ENCODE data around the gene OCSTAMP.

The OCSTAMP gene

GRCh38 chr20:46505506-46505905, 44.9 kb downstream of the OCSTAMP start:
- TF ChIP-seq, protein P1, sequence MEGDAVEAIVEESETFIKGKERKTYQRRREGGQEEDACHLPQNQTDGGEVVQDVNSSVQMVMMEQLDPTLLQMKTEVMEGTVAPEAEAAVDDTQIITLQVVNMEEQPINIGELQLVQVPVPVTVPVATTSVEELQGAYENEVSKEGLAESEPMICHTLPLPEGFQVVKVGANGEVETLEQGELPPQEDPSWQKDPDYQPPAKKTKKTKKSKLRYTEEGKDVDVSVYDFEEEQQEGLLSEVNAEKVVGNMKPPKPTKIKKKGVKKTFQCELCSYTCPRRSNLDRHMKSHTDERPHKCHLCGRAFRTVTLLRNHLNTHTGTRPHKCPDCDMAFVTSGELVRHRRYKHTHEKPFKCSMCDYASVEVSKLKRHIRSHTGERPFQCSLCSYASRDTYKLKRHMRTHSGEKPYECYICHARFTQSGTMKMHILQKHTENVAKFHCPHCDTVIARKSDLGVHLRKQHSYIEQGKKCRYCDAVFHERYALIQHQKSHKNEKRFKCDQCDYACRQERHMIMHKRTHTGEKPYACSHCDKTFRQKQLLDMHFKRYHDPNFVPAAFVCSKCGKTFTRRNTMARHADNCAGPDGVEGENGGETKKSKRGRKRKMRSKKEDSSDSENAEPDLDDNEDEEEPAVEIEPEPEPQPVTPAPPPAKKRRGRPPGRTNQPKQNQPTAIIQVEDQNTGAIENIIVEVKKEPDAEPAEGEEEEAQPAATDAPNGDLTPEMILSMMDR (IDR thresholded peaks at IDR 0.05; ENCODE audit: low read depth, low read length, missing control alignments): no peak
- no peak for DNase-seq (ENCODE audit: low read depth)
- H3K4me3 ChIP-seq (ENCODE audit: low read depth, low read length): no peak overlapping the region

DNA sequence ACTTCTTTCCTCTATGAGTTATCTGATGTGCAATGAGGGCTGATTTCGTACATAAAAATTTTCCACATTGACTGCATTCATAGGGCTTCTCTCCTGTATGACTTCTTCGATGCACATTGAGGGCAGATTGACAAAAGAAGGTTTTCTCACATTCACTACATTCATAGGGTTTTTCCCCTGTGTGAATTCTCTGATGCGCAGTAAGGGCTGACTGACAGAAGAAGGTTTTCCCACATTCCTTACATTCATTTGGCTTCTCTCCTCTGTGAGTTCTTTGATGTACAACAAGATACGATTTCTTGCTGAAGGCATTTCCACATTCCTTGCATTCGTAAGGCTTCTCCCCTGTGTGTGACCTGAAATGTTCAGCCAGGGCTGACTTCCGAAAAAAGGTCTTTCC, 48.5 kb downstream of the OCSTAMP start:
- H3K4me3 ChIP-seq (ENCODE audit: low read depth, low read length): no peak overlapping the region
- TF ChIP-seq, protein P1 (IDR thresholded peaks at IDR 0.05; ENCODE audit: low read depth, low read length, missing control alignments): no peak
- DNase-seq (ENCODE audit: low read depth): no peak

- no peak overlapping the region for H3K4me3 ChIP-seq (ENCODE audit: low read depth, low read length)
- TF ChIP-seq, protein P1 (IDR thresholded peaks at IDR 0.05; ENCODE audit: low read depth, low read length, missing control alignments): no peak
- DNase-seq (ENCODE audit: low read depth): no peak
Measured at GRCh38 chr20:46501337-46501942, 49.0 kb downstream of the OCSTAMP start.

GRCh38 chr20:46494077-46494476, 56.4 kb downstream of the OCSTAMP start:
- no peak overlapping the region for H3K4me3 ChIP-seq (ENCODE audit: low read depth, low read length)
- DNase-seq (ENCODE audit: low read depth): no peak
- TF ChIP-seq, protein P1 (IDR thresholded peaks at IDR 0.05; ENCODE audit: low read depth, low read length, missing control alignments): no peak

DNA sequence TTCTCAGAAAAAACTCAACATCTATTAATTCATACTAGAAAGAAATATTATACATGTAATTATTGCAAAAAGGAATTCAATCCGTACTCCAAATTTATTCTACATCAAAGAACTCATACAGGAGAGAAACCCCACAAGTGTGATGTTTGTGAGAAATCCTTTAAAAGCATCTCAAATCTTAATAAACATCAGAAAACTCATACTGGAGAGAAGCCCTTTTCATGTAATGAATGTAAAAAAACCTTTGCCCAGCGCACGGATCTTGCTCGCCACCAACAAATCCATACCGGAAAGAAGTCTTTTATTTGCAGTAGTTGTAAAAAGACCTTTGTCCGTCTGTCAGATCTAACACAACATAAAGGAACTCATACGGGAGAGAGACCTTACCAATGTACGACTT, 59.1 kb downstream of the OCSTAMP start:
- H3K4me3 ChIP-seq (ENCODE audit: low read depth, low read length): no peak overlapping the region
- TF ChIP-seq, protein P1 (IDR thresholded peaks at IDR 0.05; ENCODE audit: low read depth, low read length, missing control alignments): no peak
- no peak for DNase-seq (ENCODE audit: low read depth)

All from GM12864 (cell line).